Keratinocyte (primary cell): Measurements from ENCODE around the gene STK33. TPM values are rescaled to one million over a fixed set of nuclear protein-coding genes. Genes with fewer than 3 reads are reported as not detected.

Experiments
- DNase-seq: peaks from one replicate; pipeline ENCODE4 v3.0.0-alpha.2; 2011; ENCODE audit warnings: low read depth, missing footprints, low spot score
- FAIRE-seq: peaks from 2 replicates; lab custom pipeline; 2011; peaks lifted over from hg19 to GRCh38; lab: Jason Lieb, UNC
- H2AFZ ChIP-seq: 2 replicates; pipeline ENCODE4 v1.6.0; 2012; ENCODE audit warnings: low read length, control low read depth, inconsistent platforms; ENCODE audit not compliant: control insufficient read depth
- H3K27ac ChIP-seq: 2 replicates; pipeline ENCODE4 v1.5.1; 2011; ENCODE audit warnings: low read length; ENCODE audit not compliant: control insufficient read depth, insufficient read depth
- H3K27me3 ChIP-seq: 3 replicates; pipeline ENCODE4 v1.6.0; 2011; ENCODE audit warnings: low read length; ENCODE audit not compliant: control insufficient read depth, insufficient read depth; ENCODE audit errors: extremely low read depth
- H3K36me3 ChIP-seq, 2 experiments: 2 replicates in 1 of 2; 3 replicates in 1 of 2; pipeline ENCODE4 v1.5.1; 2011; ENCODE audit warnings: low read length in 2 of 2, mild to moderate bottlenecking in 1 of 2; ENCODE audit not compliant: control insufficient read depth in 2 of 2, insufficient read depth in 2 of 2; ENCODE audit errors: extremely low read depth in 1 of 2
- H3K4me1 ChIP-seq: 3 replicates; pipeline ENCODE4 v1.5.1; 2011; ENCODE audit warnings: low read length; ENCODE audit not compliant: control insufficient read depth, insufficient read depth; ENCODE audit errors: extremely low read depth
- H3K4me2 ChIP-seq: 3 replicates; pipeline ENCODE4 v1.6.0; 2011; ENCODE audit warnings: low read depth, low read length; ENCODE audit not compliant: control insufficient read depth, insufficient read depth; ENCODE audit errors: extremely low read depth
- H3K4me3 ChIP-seq, 3 experiments: fragments of 200-600 bp in 1 of 3; sonication (generic) in 1 of 3; 2 replicates in 2 of 3; 3 replicates in 1 of 3; pipeline ENCODE4 v1.5.1; 2011 to 2016; ENCODE audit warnings: low read length in 3 of 3, mild to moderate bottlenecking in 3 of 3, control low read depth in 2 of 3, inconsistent platforms in 1 of 3, low read depth in 1 of 3, mixed read lengths in 1 of 3, mixed run types in 1 of 3, moderate library complexity in 1 of 3; ENCODE audit not compliant: control insufficient read depth in 2 of 3, insufficient read depth in 2 of 3; ENCODE audit errors: extremely low read depth in 1 of 3
- H3K79me2 ChIP-seq: 2 replicates; pipeline ENCODE4 v1.6.0; 2012; ENCODE audit warnings: low read length; ENCODE audit not compliant: control insufficient read depth, insufficient read depth
- H3K9ac ChIP-seq: 3 replicates; pipeline ENCODE4 v1.6.0; 2011; ENCODE audit warnings: low read length; ENCODE audit not compliant: control insufficient read depth, insufficient read depth; ENCODE audit errors: extremely low read depth
- H3K9me1 ChIP-seq: 3 replicates; pipeline ENCODE4 v1.6.0; 2011; ENCODE audit warnings: low read length; ENCODE audit not compliant: control insufficient read depth, insufficient read depth; ENCODE audit errors: extremely low read depth
- H3K9me3 ChIP-seq: 2 replicates; pipeline ENCODE4 v1.5.1; 2012; ENCODE audit warnings: low read depth, low read length; ENCODE audit not compliant: control insufficient read depth
- H4K20me1 ChIP-seq: 3 replicates; pipeline ENCODE4 v1.6.0; 2011; ENCODE audit warnings: low read length; ENCODE audit not compliant: control insufficient read depth, insufficient read depth; ENCODE audit errors: extremely low read depth
- EZH2 ChIP-seq: IDR thresholded peaks from one replicate; pipeline ENCODE4 v1.6.1; 2012; ENCODE audit warnings: inconsistent platforms, mild to moderate bottlenecking, low read length, moderate library complexity
- dilution Hi-C: fragments of 300-500 bp; cut with MboI; formaldehyde crosslinking; loops from one replicate; pipeline ENCODE4 v1.7.0; 2020; ENCODE audit warnings: low sequenced_read_pairs; ENCODE audit not compliant: extremely low pct_ligation_motif_present
- polyA plus RNA-seq, 5 experiments: library from polyadenylated mRNA; depleted of rRNA in 3 of 5; stranded (reverse) in 3 of 5; stranded (forward) in 1 of 5; unstranded in 1 of 5; fragments of >200 nt; gene quantifications; 1 replicate in 1 of 5; 2 replicates in 3 of 5; 3 replicates in 1 of 5; pipeline versions ENCODE4 v1.2.1 to v1.2.3, GENCODE V29; 2011 to 2012; ENCODE audit warnings: missing spikeins in 2 of 5, low read depth in 1 of 5, low replicate concordance in 1 of 5
- TF ChIP-seq, protein P1 (sequence below), 3 experiments: IDR thresholded peaks in 1 of 3; conservative IDR thresholded peaks in 1 of 3; optimal IDR thresholded peaks in 1 of 3; 2 replicates in 2 of 3; 3 replicates in 1 of 3; pipeline versions ENCODE3 to v1.5.1; 2011; ENCODE audit warnings: low read length in 3 of 3, mild to moderate bottlenecking in 3 of 3, moderate library complexity in 2 of 3, control low read depth in 1 of 3, inconsistent platforms in 1 of 3; ENCODE audit not compliant: insufficient read depth in 2 of 3; ENCODE audit errors: extremely low read depth in 1 of 3

Gene STK33
- polyA plus RNA-seq, 1 donor (not counting 4 experiments of a cell fraction or from before 2014, with no cell fraction given): 0.05 TPM

DNA sequence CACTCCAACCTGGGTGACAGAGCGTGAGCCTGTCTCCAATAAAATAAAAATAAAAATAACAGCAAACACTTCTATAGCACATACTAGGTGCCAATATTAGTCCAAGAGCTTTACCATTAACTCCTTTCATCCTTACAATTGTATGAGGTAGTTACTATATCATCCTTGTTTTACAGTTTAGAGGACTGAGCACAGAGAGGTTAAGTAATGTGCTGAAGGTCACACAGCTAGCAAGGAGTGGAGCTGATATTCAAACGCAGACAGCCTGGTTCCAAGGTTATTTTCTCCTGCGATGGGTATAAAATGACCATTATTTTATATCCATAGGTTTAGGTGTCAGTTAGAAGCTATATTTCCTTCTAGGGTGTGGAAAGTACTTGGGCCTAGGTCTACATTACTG, 249.7 kb downstream of the STK33 start:
- H3K27ac ChIP-seq: no peak overlapping the region
- no peaks in the 10 kb centered on the region for H3K36me3 ChIP-seq
- dilution Hi-C loops: no loop called here
- no peak overlapping the region for H2AFZ ChIP-seq
- H4K20me1 ChIP-seq: no peaks in the 10 kb centered on the region
- DNase-seq (no peak), FAIRE-seq (no peak)
- no peaks in the 10 kb centered on the region for H3K79me2 ChIP-seq
- H3K27me3 ChIP-seq: peaks cover 14% of the 10 kb centered on the region
- no peaks in the 10 kb centered on the region for H3K9me1 ChIP-seq
- peaks cover 6% of the 10 kb centered on the region for H3K4me1 ChIP-seq
- H3K4me3 ChIP-seq: no peak overlapping the region
- H3K9me3 ChIP-seq: no peaks in the 10 kb centered on the region
- TF ChIP-seq EZH2: no peak
- TF ChIP-seq, protein P1, sequence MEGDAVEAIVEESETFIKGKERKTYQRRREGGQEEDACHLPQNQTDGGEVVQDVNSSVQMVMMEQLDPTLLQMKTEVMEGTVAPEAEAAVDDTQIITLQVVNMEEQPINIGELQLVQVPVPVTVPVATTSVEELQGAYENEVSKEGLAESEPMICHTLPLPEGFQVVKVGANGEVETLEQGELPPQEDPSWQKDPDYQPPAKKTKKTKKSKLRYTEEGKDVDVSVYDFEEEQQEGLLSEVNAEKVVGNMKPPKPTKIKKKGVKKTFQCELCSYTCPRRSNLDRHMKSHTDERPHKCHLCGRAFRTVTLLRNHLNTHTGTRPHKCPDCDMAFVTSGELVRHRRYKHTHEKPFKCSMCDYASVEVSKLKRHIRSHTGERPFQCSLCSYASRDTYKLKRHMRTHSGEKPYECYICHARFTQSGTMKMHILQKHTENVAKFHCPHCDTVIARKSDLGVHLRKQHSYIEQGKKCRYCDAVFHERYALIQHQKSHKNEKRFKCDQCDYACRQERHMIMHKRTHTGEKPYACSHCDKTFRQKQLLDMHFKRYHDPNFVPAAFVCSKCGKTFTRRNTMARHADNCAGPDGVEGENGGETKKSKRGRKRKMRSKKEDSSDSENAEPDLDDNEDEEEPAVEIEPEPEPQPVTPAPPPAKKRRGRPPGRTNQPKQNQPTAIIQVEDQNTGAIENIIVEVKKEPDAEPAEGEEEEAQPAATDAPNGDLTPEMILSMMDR (optimal IDR thresholded peaks at IDR 0.05 in 1 of 3, IDR thresholded peaks at IDR 0.05 in 1 of 3, conservative IDR thresholded peaks at IDR 0.05 in 1 of 3; ENCODE audit: extremely low read depth in 1 of 3, insufficient read depth in 2 of 3, low read length in 3 of 3): no peak
- H3K4me2 ChIP-seq: no peak overlapping the region
- no peak overlapping the region for H3K9ac ChIP-seq

DNA sequence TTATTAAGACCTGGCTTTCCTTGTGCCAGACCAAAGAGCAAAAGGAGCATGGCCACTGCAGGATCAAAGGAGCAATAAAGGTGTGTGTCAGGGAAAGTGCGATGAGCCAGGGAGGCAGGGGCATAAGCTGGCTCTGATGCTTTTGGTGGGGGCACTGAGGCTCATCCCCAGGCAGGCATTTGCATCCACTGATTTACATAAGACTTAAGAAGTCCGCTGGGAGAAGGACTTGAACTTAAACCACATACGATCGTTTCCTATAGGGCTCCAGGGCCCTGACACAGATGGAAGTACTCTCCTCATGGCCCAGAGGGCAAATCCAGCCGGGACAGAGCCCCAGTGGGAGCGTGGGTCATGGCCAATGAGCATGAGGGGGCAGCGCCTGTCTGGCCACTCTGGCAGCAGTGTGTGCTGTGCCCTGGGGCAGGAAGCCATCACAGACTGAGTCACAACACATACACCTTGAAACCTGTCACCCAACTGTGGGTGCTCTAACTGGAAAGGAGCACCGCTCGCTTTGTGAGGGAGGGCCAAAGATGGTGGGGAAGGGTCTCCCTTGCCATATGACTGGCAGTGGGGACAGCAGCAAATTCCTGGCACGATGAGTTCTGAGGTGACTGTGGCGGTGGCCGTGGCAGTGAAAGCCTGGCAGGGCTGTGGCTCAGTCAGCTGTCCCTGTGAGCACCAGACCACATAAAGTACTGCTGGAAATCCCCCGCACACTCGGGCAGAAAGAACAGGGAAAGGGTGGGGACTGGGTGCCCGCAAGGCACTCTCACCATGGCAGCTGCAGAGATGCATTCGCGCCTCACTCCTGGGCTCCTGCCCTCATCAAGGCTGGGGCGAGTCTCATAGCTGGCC, 251.0 kb downstream of the STK33 start:
- FAIRE-seq (no peak), DNase-seq (no peak)
- H3K9me1 ChIP-seq: no peaks in the 10 kb centered on the region
- H3K4me2 ChIP-seq: no peak overlapping the region
- H3K27ac ChIP-seq: no peak overlapping the region
- H3K4me1 ChIP-seq: peaks cover 6% of the 10 kb centered on the region
- H3K79me2 ChIP-seq: no peaks in the 10 kb centered on the region
- H3K9ac ChIP-seq: no peak overlapping the region
- no peaks in the 10 kb centered on the region for H3K9me3 ChIP-seq
- H3K27me3 ChIP-seq: peaks cover 14% of the 10 kb centered on the region
- H3K36me3 ChIP-seq: no peaks in the 10 kb centered on the region
- dilution Hi-C loops: no loop called here
- no peak overlapping the region for H2AFZ ChIP-seq
- H3K4me3 ChIP-seq: no peak overlapping the region
- TF ChIP-seq, protein P1 (optimal IDR thresholded peaks at IDR 0.05 in 1 of 3, IDR thresholded peaks at IDR 0.05 in 1 of 3, conservative IDR thresholded peaks at IDR 0.05 in 1 of 3; ENCODE audit: extremely low read depth in 1 of 3, insufficient read depth in 2 of 3, low read length in 3 of 3): no peak
- TF ChIP-seq EZH2: no peak
- no peaks in the 10 kb centered on the region for H4K20me1 ChIP-seq
